T-helper 1 cell (primary cell): ENCODE data around the gene CASTOR1.
A peak's percentile ranks its signal among the peaks of the same experiment; 100 is the strongest.

Experiments used
- DNase-seq, 5 donors: peaks; one replicate each; pipeline ENCODE4 v3.0.0-alpha.2; 2012 to 2020

The CASTOR1 gene

DNA sequence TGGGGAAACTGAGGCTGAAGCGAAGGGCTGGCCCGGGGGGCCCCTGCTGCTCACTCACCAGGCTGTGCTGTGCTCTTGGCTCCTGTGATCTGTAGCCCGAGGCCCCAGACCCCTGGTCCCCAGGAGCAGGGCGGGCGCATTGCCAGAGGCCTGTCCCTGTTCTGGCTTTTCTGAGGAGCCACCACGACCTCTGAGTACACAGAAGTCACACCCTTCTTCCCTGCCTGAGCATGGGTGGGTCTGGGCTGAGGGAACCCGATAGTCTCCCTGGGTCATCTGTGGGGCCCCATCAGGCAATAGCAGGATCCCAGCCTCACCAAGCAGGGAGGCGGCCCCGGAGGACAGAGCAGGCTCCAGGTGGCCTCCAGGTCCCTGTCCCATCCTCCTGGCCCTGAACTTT is 5.1 kb downstream of the CASTOR1 start:
- no peak for DNase-seq

GRCh38 chr22:30283342-30283741 is 6.0 kb downstream of the CASTOR1 start:
- DNase-seq: no peak

GRCh38 chr22:30282616-30283046 is 6.7 kb downstream of the CASTOR1 start:
- peak in 1 of 5 donors; percentile 61 for DNase-seq

- DNase-seq: no peak
These were observed 8.8 kb downstream of the CASTOR1 start for GRCh38 chr22:30280505-30280904.

DNA sequence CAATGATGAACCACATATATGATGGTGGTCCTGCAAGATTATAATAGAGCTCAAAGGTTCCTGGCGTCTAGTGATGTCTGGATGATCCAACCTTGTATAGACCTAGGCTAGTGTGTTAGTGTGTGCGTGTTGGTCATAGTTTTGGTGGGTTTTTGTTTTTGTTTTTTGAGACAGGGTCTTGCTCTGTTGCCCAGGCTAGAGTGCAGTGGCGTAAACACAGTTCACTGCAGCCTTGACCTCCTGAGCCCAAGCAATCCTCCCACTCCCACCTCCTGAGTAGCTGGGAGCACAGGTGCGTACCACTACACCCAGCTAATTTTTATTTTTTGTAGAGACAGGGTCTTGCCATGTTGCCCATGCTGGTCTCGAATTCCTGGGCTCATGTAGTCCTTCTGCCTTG is 9.4 kb downstream of the CASTOR1 start:
- DNase-seq: no peak

GRCh38 chr22:30279046-30279788 is 10.1 kb downstream of the CASTOR1 start:
- DNase-seq: no peak

GRCh38 chr22:30277547-30278344 is 11.6 kb downstream of the CASTOR1 start:
- no peak for DNase-seq

DNA sequence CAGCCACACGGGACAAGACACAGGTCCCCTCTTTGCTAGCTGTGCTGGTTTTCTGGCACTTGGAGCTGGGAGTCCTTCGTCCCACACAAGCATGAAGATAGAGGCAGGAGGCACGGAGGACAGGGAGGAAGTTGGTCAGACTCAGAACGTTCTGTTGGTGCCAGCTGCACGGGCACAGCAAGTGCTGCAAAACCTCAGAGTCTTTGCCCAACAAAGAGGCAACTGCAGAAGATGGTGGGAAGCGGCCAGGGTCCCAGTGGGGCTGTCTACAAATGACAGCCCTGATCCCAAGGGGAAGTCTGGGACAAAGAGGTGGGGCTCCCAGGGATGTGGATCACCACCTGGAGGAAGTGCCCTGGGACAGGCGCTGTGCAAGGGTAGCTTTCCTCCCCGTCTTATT is 13.3 kb downstream of the CASTOR1 start:
- DNase-seq: peak in 1 of 5 donors; percentile 39

DNA sequence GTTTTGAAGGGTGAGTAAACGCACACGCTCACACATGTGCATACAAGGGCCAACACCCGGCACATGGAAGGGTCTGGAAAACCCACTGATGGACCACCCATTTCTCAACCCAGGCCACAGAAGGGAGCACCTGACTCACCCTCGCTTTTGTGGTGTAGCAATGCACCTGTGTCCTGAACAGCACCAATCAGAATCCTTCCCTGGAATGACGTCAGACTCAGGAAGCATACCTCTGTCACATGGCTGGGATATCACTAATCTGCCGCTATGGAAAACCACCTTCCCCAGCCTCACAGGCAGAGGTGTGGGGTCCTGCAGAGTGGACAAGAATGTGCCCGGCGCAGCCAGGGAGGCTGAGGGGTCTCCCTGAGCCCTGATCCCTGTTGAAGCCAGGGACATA is 13.7 kb downstream of the CASTOR1 start:
- peak in 1 of 5 donors; percentile 32 for DNase-seq

DNA sequence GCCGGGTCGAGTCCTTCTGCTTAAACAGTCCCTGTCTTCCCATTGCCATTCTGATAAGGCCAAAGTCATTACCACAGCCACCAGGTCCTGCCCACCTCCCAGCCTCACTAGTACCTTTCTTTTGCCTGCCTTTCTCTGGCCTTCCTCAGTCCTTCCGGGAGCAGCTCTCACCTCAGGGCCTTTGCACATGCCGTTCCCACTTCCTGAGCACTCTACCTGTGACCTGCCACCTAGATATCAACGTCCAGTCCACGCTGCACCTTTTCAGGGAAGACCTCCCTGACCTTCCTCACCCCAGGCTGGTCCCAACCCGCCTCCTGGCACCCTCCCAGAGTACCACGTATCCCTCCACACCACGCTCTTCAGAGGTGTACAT is 14.9 kb downstream of the CASTOR1 start:
- DNase-seq: no peak

DNA sequence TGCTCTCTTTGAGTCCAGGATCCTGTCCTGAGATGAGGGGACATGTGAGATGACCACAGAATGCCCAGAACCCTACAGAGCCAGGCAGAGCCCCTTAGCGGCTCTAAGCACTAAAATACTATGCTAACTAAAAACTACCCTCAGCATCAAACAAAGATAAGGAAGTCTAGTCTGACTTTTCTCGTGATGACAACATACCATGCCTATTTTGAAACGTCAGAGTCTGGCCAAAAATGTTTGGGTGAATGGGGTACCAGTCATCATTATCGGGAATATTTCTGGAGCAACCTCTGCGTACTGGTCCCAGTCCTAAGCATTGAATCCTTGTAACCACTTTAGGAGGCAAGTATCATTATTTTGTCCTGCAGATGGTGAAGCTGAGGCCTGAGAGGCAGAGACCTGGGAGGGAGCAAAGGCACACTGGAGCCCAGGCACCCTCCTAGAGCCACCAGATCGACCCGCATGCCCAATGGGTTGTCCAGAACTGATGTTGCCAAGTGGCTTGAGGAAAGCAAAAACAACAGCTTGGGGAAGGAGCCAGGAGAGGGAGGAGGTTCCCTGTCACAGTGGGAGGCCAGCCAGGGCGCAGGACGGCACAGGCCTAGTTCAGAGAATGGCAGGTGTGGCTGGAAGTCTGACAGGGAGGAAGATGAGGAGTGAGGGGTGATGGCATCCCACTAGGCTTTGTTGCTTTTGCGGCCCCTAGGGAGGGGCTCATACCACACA is 15.4 kb downstream of the CASTOR1 start:
- DNase-seq: no peak

- no peak for DNase-seq
These were observed 16.3 kb downstream of the CASTOR1 start for GRCh38 chr22:30272781-30273601.

GRCh38 chr22:30270832-30271231 is 18.5 kb downstream of the CASTOR1 start:
- no peak for DNase-seq

DNA sequence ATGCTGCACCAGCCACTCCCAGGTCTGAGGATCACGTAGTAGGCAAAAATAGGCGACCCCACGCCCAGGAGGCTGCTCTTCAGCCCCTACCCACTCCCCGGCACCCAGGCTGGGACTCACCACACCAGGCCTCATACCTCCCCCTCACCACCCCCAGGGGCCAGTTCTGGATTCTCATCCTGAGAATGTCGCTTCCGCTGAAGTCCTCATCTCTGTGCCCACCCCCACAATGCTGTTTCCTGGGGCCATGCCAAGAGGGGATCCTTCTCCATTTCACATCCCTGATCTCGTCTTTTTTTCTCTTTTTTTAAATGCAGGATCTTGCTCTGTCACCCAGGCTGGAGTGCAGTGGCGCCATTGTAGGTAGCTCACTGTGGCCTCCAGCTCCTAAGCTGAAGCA is 21.0 kb downstream of the CASTOR1 start:
- no peak for DNase-seq

DNA sequence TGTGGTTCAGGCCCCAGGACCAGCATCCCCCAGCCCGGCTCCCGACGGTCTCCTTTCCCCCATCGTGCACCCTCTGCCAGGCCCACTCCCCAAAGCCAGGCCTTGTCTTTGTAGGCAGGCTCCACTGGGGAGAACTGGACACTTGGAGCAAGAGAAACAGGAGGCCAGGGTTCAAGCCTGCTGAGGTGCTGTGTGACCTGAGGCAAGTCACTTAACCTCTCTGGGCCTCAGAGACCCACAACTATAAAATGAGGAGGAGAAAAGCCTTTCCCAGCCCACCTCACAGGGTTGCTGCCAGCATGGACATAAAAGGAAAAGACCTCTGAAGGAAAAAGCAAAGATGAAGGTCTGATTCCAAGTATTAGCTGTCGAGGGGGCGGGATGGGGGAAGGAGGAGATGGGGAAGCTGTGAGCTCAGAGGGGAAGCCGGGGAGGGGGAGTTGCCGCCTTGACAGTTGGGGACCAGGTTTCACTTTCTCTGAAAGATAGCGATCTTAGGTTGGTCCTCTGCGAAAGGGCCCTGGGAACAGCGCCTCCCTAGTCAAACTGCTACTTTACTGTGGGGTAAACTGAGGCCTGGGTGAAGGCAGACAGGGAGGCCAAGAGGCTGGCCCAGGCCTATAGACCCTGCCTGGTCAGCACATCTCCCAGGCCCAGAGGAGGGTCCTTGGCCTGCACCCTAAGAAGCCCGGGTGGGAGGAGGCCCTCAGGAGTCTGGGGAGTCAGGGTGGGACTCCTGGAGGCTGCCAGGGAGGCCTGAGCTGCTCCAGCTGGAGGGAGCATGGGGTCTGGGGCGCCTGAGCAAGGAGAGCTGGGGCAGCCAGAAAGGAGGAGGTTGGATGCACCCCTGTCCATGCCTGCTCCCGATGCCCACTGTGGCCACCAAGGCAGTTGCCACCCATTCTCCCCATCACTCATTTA is 21.7 kb downstream of the CASTOR1 start:
- peak in 4 of 5 donors; percentile 48 to 90 (median 53) for DNase-seq

DNA sequence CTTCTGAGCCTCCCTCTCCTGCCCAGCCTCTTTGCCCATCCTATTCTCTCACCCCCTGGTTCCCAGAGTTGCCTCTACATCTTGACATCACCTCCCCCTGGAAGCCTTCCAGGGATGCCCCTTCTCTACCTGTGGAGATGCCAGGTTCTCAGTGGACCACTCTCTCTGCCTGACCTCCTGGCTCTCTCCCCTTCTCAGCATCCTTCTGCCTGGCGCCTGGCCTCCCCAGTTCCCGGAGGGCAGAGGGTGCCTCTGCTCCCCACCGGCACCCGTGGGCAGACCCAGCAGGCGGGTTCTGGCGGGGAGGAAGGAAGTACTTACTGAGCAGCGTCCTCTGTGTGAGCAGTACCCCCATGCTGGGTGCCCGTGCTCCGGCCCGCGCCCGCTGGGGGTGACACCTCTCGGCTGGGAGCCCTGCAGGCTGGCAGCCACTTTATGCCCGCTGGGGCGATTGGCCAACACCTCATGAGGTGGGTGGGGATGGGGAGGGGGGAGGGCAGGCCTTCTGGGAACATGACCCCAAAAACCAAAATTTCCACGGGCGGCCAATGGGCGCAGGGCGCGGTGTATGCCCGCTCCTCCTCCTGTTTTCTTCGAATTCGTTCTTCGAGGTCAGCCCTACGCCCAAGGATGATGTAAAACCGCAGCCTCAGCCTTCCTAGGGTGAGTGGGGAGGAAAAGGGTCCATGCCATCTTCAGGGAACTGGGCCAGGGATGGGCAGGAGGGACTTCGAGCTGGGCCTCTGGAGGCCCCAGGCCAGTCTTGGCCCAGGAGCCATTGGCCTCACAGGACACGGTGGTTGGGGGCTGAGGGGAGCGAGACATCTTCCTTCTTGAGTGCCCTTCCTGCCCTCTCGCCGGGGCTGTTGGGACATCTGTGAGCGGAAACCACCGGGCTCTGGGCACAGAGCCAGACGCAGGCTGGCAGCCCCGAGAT is 22.6 kb downstream of the CASTOR1 start, which contains the start of gene OSM:
OSM (minus strand) TSS at position 407 of the 937 bp plus-strand sequence; CDS start at position 355, 52 bp downstream.
- DNase-seq: peak; percentile 49 to 97 (median 61)

- peak; percentile 52 to 91 (median 75) for DNase-seq
These were observed 23.4 kb downstream of the CASTOR1 start for GRCh38 chr22:30265823-30266444.

DNA sequence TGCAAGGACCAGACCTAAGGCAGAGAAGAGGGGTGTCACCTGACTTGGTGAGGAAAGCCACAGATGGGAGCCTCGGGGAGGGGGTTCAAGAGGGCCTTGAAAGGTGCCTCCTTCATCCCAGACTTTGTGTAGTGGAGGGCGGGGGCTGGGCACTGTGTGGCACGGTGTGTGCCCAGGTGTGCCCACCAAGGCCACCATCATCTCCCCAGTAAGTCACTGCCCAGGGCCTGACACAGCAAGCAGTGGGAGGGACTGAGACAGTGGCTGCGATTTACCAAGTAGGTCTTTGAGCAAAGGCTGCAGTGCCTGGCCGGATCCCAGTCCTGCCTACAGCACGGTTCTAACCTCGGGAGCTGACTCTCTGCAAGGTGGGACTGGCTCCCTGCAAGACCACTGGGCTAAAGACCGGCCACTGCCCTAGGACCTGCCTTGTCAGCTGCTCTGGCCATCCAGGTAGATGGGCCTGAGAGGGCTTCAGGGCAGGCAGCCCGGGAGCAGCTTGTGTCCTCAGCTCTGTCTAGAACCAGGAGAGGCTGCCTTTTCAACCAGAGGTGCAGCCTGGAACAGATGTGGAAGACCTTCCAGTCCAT is 24.1 kb downstream of the CASTOR1 start:
- DNase-seq: peak in 1 of 5 donors; percentile 29

DNA sequence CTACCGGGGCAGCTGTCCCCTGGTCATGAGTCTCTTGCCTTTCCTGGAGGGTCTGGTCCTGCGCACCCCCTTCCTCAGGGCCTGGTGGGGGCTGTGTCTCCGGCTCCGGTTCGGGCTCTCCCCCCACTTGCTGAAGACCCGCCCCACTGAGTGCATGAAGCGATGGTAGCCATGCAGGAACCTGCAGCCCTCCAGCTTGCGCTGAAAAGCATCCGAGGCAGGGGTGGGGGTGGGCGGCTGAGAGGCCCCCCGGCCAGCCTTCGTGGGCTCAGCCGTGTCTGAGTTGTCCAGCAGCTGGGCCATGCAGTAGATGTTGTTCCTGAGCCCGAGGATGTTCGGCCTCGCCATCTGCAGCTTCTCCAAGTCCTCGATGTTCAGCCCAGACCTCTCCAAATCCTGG is 25.4 kb downstream of the CASTOR1 start:
- DNase-seq: no peak
